ENCODE data around the gene PNPO. TPM values are rescaled to one million over a fixed set of nuclear protein-coding genes. Genes with fewer than 3 reads are reported as not detected.

PNPO gene
- total and polyA plus RNA-seq, 4 donors, result 22.4 to 26.7 (median 25.0) TPM

DNA sequence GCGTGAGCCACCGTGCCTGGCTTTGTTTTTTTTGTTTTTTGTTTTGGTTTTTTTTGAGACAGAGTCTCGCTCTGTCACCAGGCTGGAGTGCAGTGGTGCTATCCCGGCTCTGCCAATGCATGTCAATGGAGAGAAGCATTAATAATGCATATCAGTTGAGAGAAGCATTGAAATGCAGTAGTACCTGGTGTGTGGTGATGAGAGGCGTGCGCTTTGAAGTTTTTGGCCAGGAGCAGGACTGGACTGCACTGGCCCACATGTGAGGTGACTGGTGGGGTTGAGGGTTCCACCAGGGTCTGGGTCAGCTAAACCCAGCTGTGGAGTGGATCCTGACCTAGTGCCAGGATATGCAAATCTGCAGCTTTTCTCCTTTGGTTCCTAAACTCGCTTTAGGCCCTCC is 39.9 kb upstream of the PNPO start:
- Histone ChIP-seq H3K27me3 (ENCODE audit: control insufficient read depth, insufficient read depth, low read length) (no peaks in the 10 kb centered on the region), H3K4me3 (ENCODE audit: low read depth, low read length) (no peak overlapping the region), H3K4me1 (ENCODE audit: control insufficient read depth, insufficient read depth, low read length) (peaks cover 28% of the 10 kb centered on the region), H3K27ac (ENCODE audit: low read depth, low read length) (no peak overlapping the region), H3K9me3 (ENCODE audit: control insufficient read depth, insufficient read depth, low read length) (no peaks in the 10 kb centered on the region), H3K36me3 (ENCODE audit: control insufficient read depth, insufficient read depth, low read length) (peaks cover 7% of the 10 kb centered on the region)
- WGBS (ENCODE audit: insufficient coverage), result 77% methylated on average over 7 of the region's 7 CpGs
- DNase-seq (ENCODE audit: low read depth in 4 of 6, low spot score in 6 of 6), result no peak

DNA sequence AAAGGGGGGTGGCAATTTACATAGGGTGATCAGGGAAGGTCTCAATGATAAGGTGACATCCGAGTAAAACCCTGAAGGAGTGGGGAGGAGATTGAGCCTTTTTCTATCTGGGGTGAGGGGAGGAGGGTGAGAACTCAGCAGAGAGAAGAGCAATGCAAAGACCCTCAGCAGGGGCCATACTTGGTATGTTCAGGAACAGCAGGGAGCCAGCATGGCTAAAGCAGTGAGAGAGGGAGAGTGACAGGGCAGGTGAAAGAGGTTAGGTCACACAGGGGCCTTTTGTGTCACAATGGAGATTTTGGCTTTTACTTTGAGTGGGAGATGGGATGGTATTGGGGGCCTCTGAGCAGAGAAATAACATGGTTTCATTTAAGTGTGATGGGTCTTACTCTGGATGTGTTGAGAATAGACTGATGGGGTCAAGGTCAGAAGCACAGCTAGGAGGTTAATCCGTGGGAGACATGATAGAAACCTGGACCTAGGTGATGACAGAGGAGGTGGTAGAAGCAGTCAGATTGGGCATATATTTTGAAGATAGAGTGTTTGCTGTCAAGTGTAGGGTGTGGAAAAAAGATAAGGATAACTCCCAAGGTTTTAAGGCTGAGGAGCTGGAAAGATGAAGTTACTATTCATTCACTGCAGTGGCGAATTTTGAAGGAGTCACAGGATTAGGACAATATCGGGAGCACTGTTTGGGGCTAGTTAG is 39.2 kb upstream of the PNPO start:
- peaks cover 36% of the 10 kb centered on the region for H3K4me1 ChIP-seq (ENCODE audit: control insufficient read depth, insufficient read depth, low read length)
- H3K36me3 ChIP-seq (ENCODE audit: control insufficient read depth, insufficient read depth, low read length), result peaks cover 7% of the 10 kb centered on the region
- H3K27ac ChIP-seq (ENCODE audit: low read depth, low read length), result no peak overlapping the region
- WGBS (ENCODE audit: insufficient coverage), result 56% methylated on average over 4 of the region's 4 CpGs
- no peaks in the 10 kb centered on the region for H3K27me3 ChIP-seq (ENCODE audit: control insufficient read depth, insufficient read depth, low read length)
- no peak overlapping the region for H3K4me3 ChIP-seq (ENCODE audit: low read depth, low read length)
- no peaks in the 10 kb centered on the region for H3K9me3 ChIP-seq (ENCODE audit: control insufficient read depth, insufficient read depth, low read length)
- DNase-seq (ENCODE audit: low read depth in 4 of 6, low spot score in 6 of 6), result no peak

DNA sequence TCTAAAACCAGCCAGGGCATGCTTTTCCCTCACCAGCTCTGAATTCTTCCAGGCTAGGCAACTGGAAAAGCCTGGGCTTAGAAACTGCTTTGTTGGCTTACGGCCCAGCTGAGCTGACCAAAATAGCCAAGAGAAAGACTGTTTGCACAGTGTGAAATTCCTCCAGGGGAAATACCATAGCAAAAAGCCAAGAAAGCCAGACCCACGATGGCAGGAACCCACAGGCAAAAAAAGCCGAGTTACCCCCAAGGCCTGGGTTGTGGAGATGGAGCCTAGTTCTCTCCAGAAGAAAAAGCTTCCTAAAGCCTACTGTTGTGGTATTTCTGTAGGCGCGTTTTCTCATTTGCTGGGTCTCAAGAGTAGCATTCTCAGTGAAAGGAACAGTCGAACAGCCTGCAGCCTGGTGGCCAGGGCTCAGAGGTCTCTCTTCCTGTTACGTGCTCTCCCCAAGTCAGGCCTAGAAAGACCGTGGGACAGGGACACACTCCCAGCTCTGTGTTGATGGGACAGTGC is 36.1 kb upstream of the PNPO start:
- peaks cover 32% of the 10 kb centered on the region for H3K4me1 ChIP-seq (ENCODE audit: control insufficient read depth, insufficient read depth, low read length)
- 27% methylated on average over 8 of the region's 8 CpGs for WGBS (ENCODE audit: insufficient coverage)
- peaks cover 3% of the 10 kb centered on the region for H3K36me3 ChIP-seq (ENCODE audit: control insufficient read depth, insufficient read depth, low read length)
- H3K9me3 ChIP-seq (ENCODE audit: control insufficient read depth, insufficient read depth, low read length), result no peaks in the 10 kb centered on the region
- no peak overlapping the region for H3K4me3 ChIP-seq (ENCODE audit: low read depth, low read length)
- peak; percentile 53 to 93 (median 80) for DNase-seq (ENCODE audit: low read depth in 4 of 6, low spot score in 6 of 6)
- H3K27me3 ChIP-seq (ENCODE audit: control insufficient read depth, insufficient read depth, low read length), result no peaks in the 10 kb centered on the region
- peak overlapping the region; percentile 87 for H3K27ac ChIP-seq (ENCODE audit: low read depth, low read length)

DNA sequence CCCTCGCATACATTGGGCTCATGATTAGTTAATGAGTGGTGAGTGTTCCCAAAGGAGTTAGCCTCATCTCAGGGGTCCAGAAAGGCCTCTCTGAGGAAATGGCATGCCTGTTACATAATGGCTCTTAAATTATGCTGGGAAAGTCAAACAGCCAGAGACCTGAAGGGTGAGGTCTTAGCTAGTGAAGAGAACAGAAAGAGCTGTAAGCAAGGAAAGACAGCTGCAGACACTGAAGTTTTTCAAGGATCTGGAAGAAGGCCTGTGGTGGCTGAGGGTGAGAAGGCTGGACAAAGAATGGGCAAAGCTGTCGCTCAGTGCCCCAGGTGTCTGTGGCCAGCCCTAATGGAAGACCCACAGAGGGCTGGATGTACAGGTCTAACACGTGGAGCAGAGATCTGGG is 34.9 kb upstream of the PNPO start:
- H3K36me3 ChIP-seq (ENCODE audit: control insufficient read depth, insufficient read depth, low read length), result peaks cover 1% of the 10 kb centered on the region
- DNase-seq (ENCODE audit: low read depth in 4 of 6, low spot score in 6 of 6), result no peak
- H3K4me1 ChIP-seq (ENCODE audit: control insufficient read depth, insufficient read depth, low read length), result peaks cover 32% of the 10 kb centered on the region
- H3K9me3 ChIP-seq (ENCODE audit: control insufficient read depth, insufficient read depth, low read length), result no peaks in the 10 kb centered on the region
- H3K27me3 ChIP-seq (ENCODE audit: control insufficient read depth, insufficient read depth, low read length), result no peaks in the 10 kb centered on the region
- H3K27ac ChIP-seq (ENCODE audit: low read depth, low read length), result peak overlapping the region; percentile 87
- H3K4me3 ChIP-seq (ENCODE audit: low read depth, low read length), result no peak overlapping the region
- WGBS (ENCODE audit: insufficient coverage), result 77% methylated on average over 3 of the region's 3 CpGs

DNA sequence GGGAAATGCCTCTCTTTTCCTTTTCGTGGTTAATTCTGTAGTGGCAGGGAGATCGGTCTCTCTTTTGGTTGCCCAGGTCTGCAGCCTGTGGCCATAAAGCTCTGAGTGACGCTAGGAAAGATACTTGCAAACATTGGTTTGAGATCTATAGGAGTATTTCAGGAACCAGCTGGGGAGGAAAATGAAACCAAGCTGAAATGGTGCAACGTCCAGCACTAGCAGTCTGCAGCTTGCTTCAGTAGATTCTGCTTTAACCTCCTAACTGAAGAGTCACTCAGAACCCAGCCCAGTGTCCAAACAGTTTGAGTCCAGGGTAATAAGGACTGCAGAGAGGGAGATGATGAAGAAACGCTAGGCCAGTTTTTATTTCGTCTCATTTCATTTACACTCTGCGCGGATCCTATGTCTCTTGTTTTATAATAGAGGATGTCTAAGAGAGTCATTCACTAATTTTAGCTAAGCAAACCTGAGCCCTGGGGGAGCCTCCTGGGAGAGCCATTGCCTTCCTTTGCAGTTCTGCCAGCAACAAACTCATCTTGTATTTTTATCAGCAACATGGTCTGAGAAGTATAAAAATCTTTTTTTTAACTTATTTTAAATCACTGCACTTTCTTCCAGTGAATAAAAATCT is 33.3 kb upstream of the PNPO start:
- no peaks in the 10 kb centered on the region for H3K36me3 ChIP-seq (ENCODE audit: control insufficient read depth, insufficient read depth, low read length)
- no peak for DNase-seq (ENCODE audit: low read depth in 4 of 6, low spot score in 6 of 6)
- H3K27me3 ChIP-seq (ENCODE audit: control insufficient read depth, insufficient read depth, low read length), result no peaks in the 10 kb centered on the region
- no peak overlapping the region for H3K4me3 ChIP-seq (ENCODE audit: low read depth, low read length)
- H3K4me1 ChIP-seq (ENCODE audit: control insufficient read depth, insufficient read depth, low read length), result peaks cover 32% of the 10 kb centered on the region
- WGBS (ENCODE audit: insufficient coverage), result 76% methylated on average over 3 of the region's 8 CpGs
- H3K9me3 ChIP-seq (ENCODE audit: control insufficient read depth, insufficient read depth, low read length), result no peaks in the 10 kb centered on the region
- H3K27ac ChIP-seq (ENCODE audit: low read depth, low read length), result no peak overlapping the region

DNA sequence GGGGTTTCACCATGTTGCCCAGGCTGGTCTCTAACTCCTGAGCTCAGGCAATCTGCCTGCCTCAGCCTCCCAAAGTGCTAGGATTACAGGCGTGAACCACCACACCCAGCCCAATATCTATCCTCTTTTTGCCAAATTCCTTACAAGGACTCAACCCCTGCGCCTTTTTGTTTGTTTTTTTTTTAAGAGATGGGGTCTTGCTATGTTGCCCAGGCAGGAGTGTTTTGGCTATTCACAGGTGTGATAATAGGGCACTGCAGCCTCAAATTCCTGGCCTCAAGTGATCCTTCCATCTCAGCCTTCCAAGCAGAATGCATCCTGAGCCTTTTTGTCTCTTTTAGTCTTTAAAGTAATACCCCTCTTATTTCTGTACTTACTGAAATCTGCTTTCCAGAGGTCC is 28.3 kb upstream of the PNPO start:
- peaks cover 18% of the 10 kb centered on the region for H3K36me3 ChIP-seq (ENCODE audit: control insufficient read depth, insufficient read depth, low read length)
- H3K27me3 ChIP-seq (ENCODE audit: control insufficient read depth, insufficient read depth, low read length), result no peaks in the 10 kb centered on the region
- no peak overlapping the region for H3K4me3 ChIP-seq (ENCODE audit: low read depth, low read length)
- DNase-seq (ENCODE audit: low read depth in 4 of 6, low spot score in 6 of 6), result no peak
- no peak overlapping the region for H3K27ac ChIP-seq (ENCODE audit: low read depth, low read length)
- H3K4me1 ChIP-seq (ENCODE audit: control insufficient read depth, insufficient read depth, low read length), result peaks cover 22% of the 10 kb centered on the region
- WGBS (ENCODE audit: insufficient coverage), result 100% methylated on average over 1 of the region's 2 CpGs
- H3K9me3 ChIP-seq (ENCODE audit: control insufficient read depth, insufficient read depth, low read length), result no peaks in the 10 kb centered on the region

DNA sequence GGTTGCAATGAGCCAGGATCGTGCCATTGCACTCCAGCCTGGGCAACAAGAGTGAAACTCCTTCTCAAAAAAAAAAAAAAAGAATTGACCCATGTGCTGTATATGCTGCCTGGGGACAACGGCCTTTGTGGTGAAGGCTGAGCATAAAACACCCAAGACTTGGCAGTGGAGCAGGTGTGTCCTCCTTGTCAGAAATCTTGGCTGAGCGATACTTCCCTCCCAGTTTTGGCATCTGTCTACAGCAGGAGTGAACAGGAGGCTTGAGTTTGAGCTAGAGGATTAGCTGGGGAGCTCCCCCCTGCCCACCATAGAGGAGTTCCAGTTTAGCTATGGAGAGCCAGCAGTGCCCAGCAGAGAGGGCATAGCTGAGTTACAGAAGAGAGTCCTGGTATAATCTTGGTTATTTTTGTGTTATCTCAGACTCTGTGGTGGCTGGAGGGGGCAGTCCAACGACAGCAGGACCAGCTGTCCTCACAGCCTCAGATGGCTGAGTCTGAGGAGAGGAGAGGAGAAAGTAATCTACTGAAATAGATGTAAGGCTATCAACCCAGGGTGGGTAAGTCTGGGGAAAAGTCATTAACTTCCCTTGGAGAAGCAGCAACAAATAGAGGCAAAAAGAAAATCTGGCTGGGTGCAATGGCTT is 26.9 kb upstream of the PNPO start:
- no peaks in the 10 kb centered on the region for H3K9me3 ChIP-seq (ENCODE audit: control insufficient read depth, insufficient read depth, low read length)
- 45% methylated on average over 1 of the region's 4 CpGs for WGBS (ENCODE audit: insufficient coverage)
- no peak overlapping the region for H3K27ac ChIP-seq (ENCODE audit: low read depth, low read length)

DNA sequence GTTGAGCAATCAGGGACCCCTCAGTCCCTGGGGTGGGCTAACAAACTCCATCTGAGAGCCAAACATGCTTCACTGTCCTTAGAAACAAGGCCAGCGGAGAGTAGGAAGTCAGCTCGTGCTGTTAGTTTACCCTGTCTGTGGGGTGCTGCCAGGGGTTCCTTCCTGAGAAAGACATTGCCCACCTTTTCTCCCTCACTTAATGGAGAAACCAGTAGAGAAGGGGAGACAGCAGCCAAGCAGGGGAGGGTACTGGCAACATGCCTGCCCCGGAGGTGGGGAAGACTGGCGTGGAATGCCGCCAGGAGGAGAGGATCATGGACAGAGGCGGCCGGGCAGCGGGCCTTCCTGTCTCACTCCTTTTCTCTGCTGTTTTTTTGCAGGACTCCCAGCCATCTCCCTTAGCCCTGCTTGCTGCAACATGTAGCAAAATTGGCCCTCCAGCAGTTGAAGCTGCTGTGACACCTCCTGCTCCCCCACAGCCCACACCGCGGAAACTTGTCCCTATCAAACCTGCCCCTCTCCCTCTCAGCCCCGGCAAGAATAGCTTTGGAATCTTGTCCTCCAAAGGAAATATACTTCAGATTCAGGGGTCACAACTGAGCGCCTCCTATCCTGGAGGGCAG is 25.5 kb upstream of the PNPO start:
- peak in 2 of 6 donors; percentile 39 to 65 for DNase-seq (ENCODE audit: low read depth in 4 of 6, low spot score in 6 of 6)
- H3K4me3 ChIP-seq (ENCODE audit: low read depth, low read length), result no peak overlapping the region
- no peaks in the 10 kb centered on the region for H3K27me3 ChIP-seq (ENCODE audit: control insufficient read depth, insufficient read depth, low read length)
- peaks cover 22% of the 10 kb centered on the region for H3K4me1 ChIP-seq (ENCODE audit: control insufficient read depth, insufficient read depth, low read length)
- H3K27ac ChIP-seq (ENCODE audit: low read depth, low read length), result peak overlapping the region; percentile 11
- H3K9me3 ChIP-seq (ENCODE audit: control insufficient read depth, insufficient read depth, low read length), result no peaks in the 10 kb centered on the region
- WGBS (ENCODE audit: insufficient coverage), result 61% methylated on average over 11 of the region's 12 CpGs
- peaks cover 22% of the 10 kb centered on the region for H3K36me3 ChIP-seq (ENCODE audit: control insufficient read depth, insufficient read depth, low read length)

More for the DNA sequence above, 26.9 kb upstream of the PNPO start:
- Histone ChIP-seq H3K27me3 (ENCODE audit: control insufficient read depth, insufficient read depth, low read length) (no peaks in the 10 kb centered on the region), H3K4me1 (ENCODE audit: control insufficient read depth, insufficient read depth, low read length) (peaks cover 22% of the 10 kb centered on the region), H3K4me3 (ENCODE audit: low read depth, low read length) (no peak overlapping the region), H3K36me3 (ENCODE audit: control insufficient read depth, insufficient read depth, low read length) (peaks cover 18% of the 10 kb centered on the region)
- DNase-seq (ENCODE audit: low read depth in 4 of 6, low spot score in 6 of 6), result peak in 1 of 6 donors; percentile 41

DNA sequence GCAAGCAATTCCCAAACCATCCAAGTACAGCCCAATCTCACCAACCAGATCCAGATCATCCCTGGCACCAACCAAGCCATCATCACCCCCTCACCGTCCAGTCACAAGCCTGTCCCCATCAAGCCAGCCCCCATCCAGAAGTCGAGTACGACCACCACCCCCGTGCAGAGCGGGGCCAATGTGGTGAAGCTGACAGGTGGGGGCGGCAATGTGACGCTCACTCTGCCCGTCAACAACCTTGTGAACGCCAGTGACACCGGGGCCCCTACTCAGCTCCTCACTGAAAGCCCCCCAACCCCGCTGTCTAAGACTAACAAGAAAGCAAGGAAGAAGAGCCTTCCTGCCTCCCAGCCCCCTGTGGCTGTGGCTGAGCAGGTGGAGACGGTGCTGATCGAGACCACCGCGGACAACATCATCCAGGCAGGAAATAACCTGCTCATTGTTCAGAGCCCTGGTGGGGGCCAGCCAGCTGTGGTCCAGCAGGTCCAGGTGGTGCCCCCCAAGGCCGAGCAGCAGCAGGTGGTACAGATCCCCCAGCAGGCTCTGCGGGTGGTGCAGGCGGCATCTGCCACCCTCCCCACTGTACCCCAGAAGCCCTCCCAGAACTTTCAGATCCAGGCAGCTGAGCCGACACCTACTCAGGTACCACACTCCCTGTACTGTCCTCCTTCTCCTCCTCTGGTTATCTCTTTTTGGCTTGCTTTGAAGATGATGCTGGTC is 24.7 kb upstream of the PNPO start:
- H3K4me1 ChIP-seq (ENCODE audit: control insufficient read depth, insufficient read depth, low read length), result peaks cover 22% of the 10 kb centered on the region
- H3K27me3 ChIP-seq (ENCODE audit: control insufficient read depth, insufficient read depth, low read length), result no peaks in the 10 kb centered on the region
- H3K9me3 ChIP-seq (ENCODE audit: control insufficient read depth, insufficient read depth, low read length), result no peaks in the 10 kb centered on the region
- DNase-seq (ENCODE audit: low read depth in 4 of 6, low spot score in 6 of 6), result no peak
- 73% methylated on average over 6 of the region's 19 CpGs for WGBS (ENCODE audit: insufficient coverage)
- peaks cover 22% of the 10 kb centered on the region for H3K36me3 ChIP-seq (ENCODE audit: control insufficient read depth, insufficient read depth, low read length)
- H3K4me3 ChIP-seq (ENCODE audit: low read depth, low read length), result no peak overlapping the region
- H3K27ac ChIP-seq (ENCODE audit: low read depth, low read length), result no peak overlapping the region

Measured in spinal cord (tissue), 10 donors.